ENCODE measurements around the gene GLT1D1. TPM values are rescaled to one million over a fixed set of nuclear protein-coding genes. Genes with fewer than 3 reads are reported as not detected.
A peak's percentile ranks its signal among the peaks of the same experiment; 100 is the strongest.

GLT1D1 gene
- polyA plus RNA-seq, 3 donors: 40.6 to 55.6 (median 53.3) TPM

GRCh38 chr12:128980623-128981022 is 127.3 kb downstream of the GLT1D1 start:
- WGBS (ENCODE audit: insufficient coverage): 89% methylated on average over 6 of the region's 15 CpGs
- no peak overlapping the region for H3K4me2 ChIP-seq (replicated peaks; ENCODE audit: extremely low read depth, low read length, poor library complexity, severe bottlenecking)
- Mint-ChIP-seq H3K27ac (peak overlapping the region in 1 of 7 donors; percentile 21), H3K9me3 (peaks cover 0 to 11% (median 2%) of the 10 kb centered on the region in 7 donors), H3K4me1 (peaks cover 4% of the 10 kb centered on the region), H3K36me3 (peaks cover 71 to 90% of the 10 kb centered on the region in 2 donors), H3K4me3 (peak overlapping the region in 1 of 2 donors; percentile 3), H3K27me3 (ENCODE audit: low read depth in 3 of 3) (peaks cover 13 to 17% (median 13%) of the 10 kb centered on the region in 3 donors)
- no peak for TF ChIP-seq CTCF (IDR thresholded peaks at IDR 0.05)
- H3K27ac ChIP-seq (ENCODE audit: low read depth in 1 of 2, low read length in 2 of 2): no peak overlapping the region
- H3K79me2 ChIP-seq (ENCODE audit: insufficient read depth, low read length): no peaks in the 10 kb centered on the region
- peaks cover 93% of the 10 kb centered on the region for H4K20me1 ChIP-seq (ENCODE audit: insufficient read depth, low read length)
- no peak for DNase-seq
- H3K27me3 ChIP-seq (ENCODE audit: control insufficient read depth in 2 of 2, insufficient read depth in 2 of 2, low read length in 2 of 2): no peaks in the 10 kb centered on the region
- no peak overlapping the region for H3K9ac ChIP-seq (ENCODE audit: insufficient read depth, low read length, poor library complexity, severe bottlenecking)
- H3K9me3 ChIP-seq (replicated peaks in 1 of 2; ENCODE audit: control insufficient read depth in 1 of 2, insufficient read depth in 1 of 2, low read length in 2 of 2): no peaks in the 10 kb centered on the region
- intact Hi-C loops (cut with micrococcal nuclease): no loop called here
- no peak overlapping the region for H3K4me3 ChIP-seq (replicated peaks in 1 of 3; ENCODE audit: low read depth in 2 of 3, low read length in 3 of 3)
- no peak overlapping the region for H2AFZ ChIP-seq (ENCODE audit: insufficient read depth, low read depth, low read length, poor library complexity, severe bottlenecking)
- H3K36me3 ChIP-seq (replicated peaks in 1 of 2; ENCODE audit: control insufficient read depth in 1 of 2, insufficient read depth in 2 of 2, low read length in 2 of 2): peaks cover 35 to 83% of the 10 kb centered on the region in 2 donors
- H3K4me1 ChIP-seq (ENCODE audit: control insufficient read depth in 1 of 2, insufficient read depth in 2 of 2, low read length in 2 of 2): no peaks in the 10 kb centered on the region

- Histone ChIP-seq H3K9ac (ENCODE audit: insufficient read depth, low read length, poor library complexity, severe bottlenecking) (no peak overlapping the region), H3K27ac (ENCODE audit: low read depth in 1 of 2, low read length in 2 of 2) (no peak overlapping the region), H3K4me1 (ENCODE audit: control insufficient read depth in 1 of 2, insufficient read depth in 2 of 2, low read length in 2 of 2) (no peaks in the 10 kb centered on the region), H3K79me2 (ENCODE audit: insufficient read depth, low read length) (no peaks in the 10 kb centered on the region), H4K20me1 (ENCODE audit: insufficient read depth, low read length) (peaks cover 79% of the 10 kb centered on the region), H3K4me3 (replicated peaks in 1 of 3; ENCODE audit: low read depth in 2 of 3, low read length in 3 of 3) (no peak overlapping the region), H3K36me3 (replicated peaks in 1 of 2; ENCODE audit: control insufficient read depth in 1 of 2, insufficient read depth in 2 of 2, low read length in 2 of 2) (peaks cover 35 to 78% of the 10 kb centered on the region in 2 donors), H3K4me2 (replicated peaks; ENCODE audit: extremely low read depth, low read length, poor library complexity, severe bottlenecking) (no peak overlapping the region), H3K9me3 (replicated peaks in 1 of 2; ENCODE audit: control insufficient read depth in 1 of 2, insufficient read depth in 1 of 2, low read length in 2 of 2) (no peaks in the 10 kb centered on the region), H3K27me3 (ENCODE audit: control insufficient read depth in 2 of 2, insufficient read depth in 2 of 2, low read length in 2 of 2) (no peaks in the 10 kb centered on the region), H2AFZ (ENCODE audit: insufficient read depth, low read depth, low read length, poor library complexity, severe bottlenecking) (no peak overlapping the region)
- H3K4me3 Mint-ChIP-seq: no peak overlapping the region
- TF ChIP-seq CTCF (IDR thresholded peaks at IDR 0.05): no peak
- no peaks in the 10 kb centered on the region for H3K4me1 Mint-ChIP-seq
- intact Hi-C loops (cut with micrococcal nuclease): no loop called here
- 81% methylated on average over 3 of the region's 8 CpGs for WGBS (ENCODE audit: insufficient coverage)
- H3K36me3 Mint-ChIP-seq: peaks cover 69 to 75% of the 10 kb centered on the region in 2 donors
- peaks cover 0 to 11% (median 2%) of the 10 kb centered on the region in 7 donors for H3K9me3 Mint-ChIP-seq
- H3K27ac Mint-ChIP-seq: peak overlapping the region in 2 of 7 donors; percentile 15 to 35
- DNase-seq: no peak
- H3K27me3 Mint-ChIP-seq (ENCODE audit: low read depth in 3 of 3): peaks cover 6 to 12% (median 12%) of the 10 kb centered on the region in 3 donors
These were observed 128.8 kb downstream of the GLT1D1 start for GRCh38 chr12:128981971-128982533.

Measured in CD14-positive monocyte (primary cell).